T follicular helper cell (primary cell): ENCODE results near the gene FAT2.

Experiments
- DNase-seq: peaks from one replicate; pipeline ENCODE4 v3.0.0-alpha.2; 2020; ENCODE audit warnings: low read depth

Gene FAT2

DNA sequence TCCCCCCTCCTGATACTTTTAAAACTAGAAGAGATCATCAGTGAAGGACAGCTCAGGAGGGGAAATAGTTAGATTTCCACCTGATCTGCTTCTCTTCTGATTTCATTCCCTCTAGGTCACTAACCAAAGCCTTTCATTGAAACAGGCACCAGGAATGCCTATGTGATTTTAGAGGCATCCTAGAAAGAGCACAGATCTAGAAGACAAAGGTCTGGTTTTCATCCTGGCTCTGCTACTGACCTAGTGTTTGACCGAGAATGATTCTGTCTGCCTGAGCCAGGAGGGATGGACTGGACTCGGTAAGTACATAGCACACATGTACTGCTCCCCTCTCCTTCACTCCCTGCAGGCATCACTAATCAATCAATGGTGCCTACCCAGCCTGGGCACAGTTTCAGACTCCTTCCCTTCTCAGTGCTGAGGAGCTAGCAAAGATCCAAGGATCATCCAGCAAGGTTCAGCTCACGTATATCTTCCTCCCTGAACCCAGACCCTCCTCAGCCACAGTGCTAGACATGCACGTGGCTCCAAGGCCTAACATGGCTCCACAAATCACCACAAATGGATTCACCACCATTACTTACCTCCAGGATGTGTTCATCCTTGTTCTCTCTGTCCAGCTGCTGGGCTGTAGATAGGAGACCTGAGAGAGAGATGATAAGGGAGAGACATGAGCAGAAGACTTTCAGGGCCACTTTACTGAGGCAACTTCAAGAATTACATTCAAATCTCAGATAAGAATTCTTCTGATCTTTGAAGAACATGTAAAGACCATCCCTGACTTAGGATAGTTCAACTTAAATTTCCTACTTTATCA, 35.2 kb downstream of the FAT2 start:
- no peak for DNase-seq

GRCh38 chr5:151553695-151554094, 37.4 kb downstream of the FAT2 start:
- DNase-seq: no peak

DNA sequence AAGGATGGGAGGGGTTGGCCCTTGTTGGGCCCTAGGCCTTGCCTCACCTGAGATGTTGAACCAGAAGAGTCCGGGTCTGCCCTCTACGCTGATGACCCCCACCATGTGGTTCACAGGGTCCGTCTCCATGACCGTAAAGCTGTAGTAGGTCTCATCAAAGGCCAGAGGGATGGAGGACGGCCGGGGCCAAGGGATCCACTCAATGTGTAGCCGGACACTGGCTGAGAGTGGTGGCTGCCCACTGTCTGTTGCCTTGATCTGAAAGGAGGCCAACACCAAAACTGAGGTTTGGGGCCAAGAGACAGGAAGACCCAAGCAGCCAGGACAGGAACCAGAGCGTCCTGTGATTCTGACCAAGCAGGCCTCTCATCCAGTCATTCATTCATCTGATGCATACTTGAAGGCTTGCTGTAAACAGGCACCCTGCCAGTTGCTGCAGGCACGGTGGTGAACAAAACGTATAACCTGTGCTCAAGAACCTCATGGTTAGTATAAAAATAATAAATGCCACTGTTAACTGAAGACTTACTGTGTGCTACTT, 37.9 kb downstream of the FAT2 start:
- DNase-seq: no peak

DNA sequence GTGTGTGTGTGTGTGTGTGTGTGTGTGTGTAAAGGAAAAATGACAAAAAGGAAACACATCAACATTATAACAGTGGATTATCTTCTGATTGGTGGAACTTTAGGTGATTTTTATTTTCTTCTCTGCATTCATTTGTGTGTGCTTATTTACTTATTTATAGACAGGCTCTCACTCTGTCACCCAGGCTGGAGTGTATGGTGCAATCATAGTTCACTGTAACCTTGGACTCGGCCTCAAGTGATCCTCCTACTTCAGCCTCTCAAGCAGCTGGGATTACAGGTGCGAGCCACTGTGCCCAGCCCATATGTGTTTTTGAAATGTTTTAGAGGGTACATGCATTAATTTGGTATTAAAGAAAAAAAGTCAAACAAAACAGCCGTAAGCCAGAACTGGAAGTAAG, 39.1 kb downstream of the FAT2 start:
- no peak for DNase-seq

GRCh38 chr5:151550146-151550545, 41.0 kb downstream of the FAT2 start:
- no peak for DNase-seq

- no peak for DNase-seq
These were observed 41.4 kb downstream of the FAT2 start for GRCh38 chr5:151549713-151550112.

- no peak for DNase-seq
These were observed 43.8 kb downstream of the FAT2 start for GRCh38 chr5:151547364-151547763.

DNA sequence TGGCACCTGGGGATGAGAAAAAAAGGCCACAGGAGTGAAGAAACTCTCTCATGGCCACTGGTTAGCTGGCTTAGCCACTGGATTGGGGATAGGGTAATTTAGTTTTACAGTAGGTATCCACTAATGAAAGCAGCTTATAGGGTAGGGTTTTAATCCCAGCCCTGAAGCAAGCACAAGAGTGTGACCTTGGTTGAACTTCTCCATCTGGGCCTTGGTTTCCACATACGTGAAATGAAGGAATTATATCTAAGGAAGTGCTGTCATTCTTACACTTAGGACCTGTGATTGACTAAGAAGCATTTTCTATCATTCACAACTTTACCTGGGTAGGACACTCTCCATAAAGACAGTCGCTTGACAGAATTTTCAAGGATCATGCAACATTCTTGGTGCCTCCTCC, 49.6 kb downstream of the FAT2 start:
- DNase-seq: no peak
